Memory B cell (primary cell): ENCODE measurements around the gene NF2.

ENCODE experiments used
- ATAC-seq: fragments of 150-1000 bp; cut with Tn5 transposase; 2 replicates; pipeline ENCODE4 v1.10.0; 2021; ENCODE audit warnings: low read depth, mild to moderate bottlenecking, moderate library complexity
- DNase-seq, 2 donors: peaks; one replicate each; pipeline ENCODE4 v3.0.0; 2022; ENCODE audit warnings: low spot score in 2 of 2
- H3K27ac Mint-ChIP-seq: one replicate; pipeline ENCODE4 v1.8.0; 2022; ENCODE audit warnings: mild to moderate bottlenecking, moderate library complexity, mixed read lengths
- H3K27me3 Mint-ChIP-seq: one replicate; pipeline ENCODE4 v1.8.0; 2022; ENCODE audit warnings: mixed read lengths
- H3K36me3 Mint-ChIP-seq: one replicate; pipeline ENCODE4 v1.8.0; 2022; ENCODE audit warnings: mild to moderate bottlenecking, mixed read lengths
- H3K4me1 Mint-ChIP-seq: one replicate; pipeline ENCODE4 v1.8.0; 2022; ENCODE audit warnings: mixed read lengths
- H3K4me3 Mint-ChIP-seq: one replicate; pipeline ENCODE4 v1.8.0; 2022; ENCODE audit warnings: mild to moderate bottlenecking, moderate library complexity, mixed read lengths
- H3K9me3 Mint-ChIP-seq: one replicate; pipeline ENCODE4 v1.8.0; 2022; ENCODE audit warnings: mixed read lengths

Gene NF2

GRCh38 chr22:29679316-29679715, 75.9 kb downstream of the NF2 start:
- Mint-ChIP-seq H3K27me3 (no peaks in the 10 kb centered on the region), H3K9me3 (no peaks in the 10 kb centered on the region), H3K4me1 (no peaks in the 10 kb centered on the region), H3K27ac (no peak overlapping the region), H3K36me3 (peaks cover 33% of the 10 kb centered on the region), H3K4me3 (no peak overlapping the region)
- ATAC-seq (no peak), DNase-seq (no peak)

- H3K9me3 Mint-ChIP-seq = no peaks in the 10 kb centered on the region
- no peak overlapping the region for H3K4me3 Mint-ChIP-seq
- H3K27me3 Mint-ChIP-seq = no peaks in the 10 kb centered on the region
- peaks cover 27% of the 10 kb centered on the region for H3K36me3 Mint-ChIP-seq
- H3K4me1 Mint-ChIP-seq = no peaks in the 10 kb centered on the region
- ATAC-seq (no peak), DNase-seq (no peak)
- no peak overlapping the region for H3K27ac Mint-ChIP-seq
These were observed 80.1 kb downstream of the NF2 start for GRCh38 chr22:29683536-29683935.

- Mint-ChIP-seq H3K4me3 (no peak overlapping the region), H3K4me1 (no peaks in the 10 kb centered on the region), H3K27me3 (no peaks in the 10 kb centered on the region), H3K9me3 (no peaks in the 10 kb centered on the region), H3K27ac (no peak overlapping the region), H3K36me3 (peaks cover 27% of the 10 kb centered on the region)
- no peak for DNase-seq
- no peak for ATAC-seq
These were observed 80.8 kb downstream of the NF2 start for GRCh38 chr22:29684244-29684643.

- no peak for ATAC-seq
- Mint-ChIP-seq H3K27me3 (no peaks in the 10 kb centered on the region), H3K36me3 (peaks cover 23% of the 10 kb centered on the region), H3K4me3 (no peak overlapping the region), H3K27ac (no peak overlapping the region), H3K4me1 (no peaks in the 10 kb centered on the region), H3K9me3 (no peaks in the 10 kb centered on the region)
- DNase-seq = no peak
These were observed 85.9 kb downstream of the NF2 start for GRCh38 chr22:29689206-29689879.

- DNase-seq (no peak), ATAC-seq (no peak)
- no peaks in the 10 kb centered on the region for H3K4me1 Mint-ChIP-seq
- H3K27me3 Mint-ChIP-seq = no peaks in the 10 kb centered on the region
- no peak overlapping the region for H3K27ac Mint-ChIP-seq
- H3K9me3 Mint-ChIP-seq = no peaks in the 10 kb centered on the region
- peaks cover 27% of the 10 kb centered on the region for H3K36me3 Mint-ChIP-seq
- H3K4me3 Mint-ChIP-seq = no peak overlapping the region
These were observed 86.4 kb downstream of the NF2 start for GRCh38 chr22:29689880-29690213.

GRCh38 chr22:29690476-29690875, 87.0 kb downstream of the NF2 start:
- Mint-ChIP-seq H3K4me1 (no peaks in the 10 kb centered on the region), H3K27ac (no peak overlapping the region), H3K36me3 (peaks cover 29% of the 10 kb centered on the region), H3K4me3 (no peak overlapping the region), H3K27me3 (no peaks in the 10 kb centered on the region), H3K9me3 (no peaks in the 10 kb centered on the region)
- no peak for DNase-seq
- ATAC-seq = no peak

- Mint-ChIP-seq H3K27me3 (no peaks in the 10 kb centered on the region), H3K36me3 (peaks cover 33% of the 10 kb centered on the region), H3K4me3 (no peak overlapping the region), H3K9me3 (no peaks in the 10 kb centered on the region), H3K4me1 (no peaks in the 10 kb centered on the region), H3K27ac (no peak overlapping the region)
- ATAC-seq (no peak), DNase-seq (no peak)
These were observed 88.3 kb downstream of the NF2 start for GRCh38 chr22:29691636-29692326.

GRCh38 chr22:29692327-29692640, 88.9 kb downstream of the NF2 start:
- H3K4me3 Mint-ChIP-seq = no peak overlapping the region
- H3K9me3 Mint-ChIP-seq = no peaks in the 10 kb centered on the region
- H3K27ac Mint-ChIP-seq = no peak overlapping the region
- ATAC-seq = no peak
- H3K27me3 Mint-ChIP-seq = no peaks in the 10 kb centered on the region
- peaks cover 31% of the 10 kb centered on the region for H3K36me3 Mint-ChIP-seq
- no peak for DNase-seq
- no peaks in the 10 kb centered on the region for H3K4me1 Mint-ChIP-seq

GRCh38 chr22:29693161-29693560, 89.7 kb downstream of the NF2 start:
- Mint-ChIP-seq H3K4me1 (no peaks in the 10 kb centered on the region), H3K9me3 (no peaks in the 10 kb centered on the region), H3K4me3 (no peak overlapping the region), H3K27ac (no peak overlapping the region), H3K27me3 (no peaks in the 10 kb centered on the region), H3K36me3 (peaks cover 32% of the 10 kb centered on the region)
- DNase-seq (no peak), ATAC-seq (no peak)

- no peaks in the 10 kb centered on the region for H3K9me3 Mint-ChIP-seq
- ATAC-seq = no peak
- H3K4me1 Mint-ChIP-seq = no peaks in the 10 kb centered on the region
- no peak for DNase-seq
- H3K27me3 Mint-ChIP-seq = no peaks in the 10 kb centered on the region
- H3K27ac Mint-ChIP-seq = no peak overlapping the region
- no peak overlapping the region for H3K4me3 Mint-ChIP-seq
- H3K36me3 Mint-ChIP-seq = peaks cover 33% of the 10 kb centered on the region
These were observed 90.2 kb downstream of the NF2 start for GRCh38 chr22:29693671-29694070.

GRCh38 chr22:29695129-29695926, 91.9 kb downstream of the NF2 start:
- H3K27me3 Mint-ChIP-seq = no peaks in the 10 kb centered on the region

GRCh38 chr22:29697853-29698598, 94.6 kb downstream of the NF2 start:
- DNase-seq = no peak
- no peak for ATAC-seq
- Mint-ChIP-seq H3K36me3 (peaks cover 26% of the 10 kb centered on the region), H3K4me3 (no peak overlapping the region), H3K27me3 (peaks cover 1% of the 10 kb centered on the region), H3K9me3 (no peaks in the 10 kb centered on the region), H3K4me1 (peaks cover 6% of the 10 kb centered on the region), H3K27ac (no peak overlapping the region)

More at GRCh38 chr22:29695129-29695926, 91.9 kb downstream of the NF2 start:
- no peak overlapping the region for H3K4me3 Mint-ChIP-seq
- no peak overlapping the region for H3K27ac Mint-ChIP-seq
- no peaks in the 10 kb centered on the region for H3K4me1 Mint-ChIP-seq
- peaks cover 30% of the 10 kb centered on the region for H3K36me3 Mint-ChIP-seq
- ATAC-seq (no peak), DNase-seq (no peak)
- no peaks in the 10 kb centered on the region for H3K9me3 Mint-ChIP-seq

- Mint-ChIP-seq H3K27ac (no peak overlapping the region), H3K36me3 (peaks cover 18% of the 10 kb centered on the region), H3K4me1 (peaks cover 9% of the 10 kb centered on the region), H3K27me3 (peaks cover 1% of the 10 kb centered on the region), H3K9me3 (no peaks in the 10 kb centered on the region), H3K4me3 (no peak overlapping the region)
- DNase-seq = no peak
- no peak for ATAC-seq
These were observed 96.9 kb downstream of the NF2 start for GRCh38 chr22:29700206-29700899.

GRCh38 chr22:29700900-29701154, 97.4 kb downstream of the NF2 start:
- H3K4me3 Mint-ChIP-seq = no peak overlapping the region
- H3K36me3 Mint-ChIP-seq = peaks cover 13% of the 10 kb centered on the region
- no peak for ATAC-seq
- no peak for DNase-seq
- peaks cover 9% of the 10 kb centered on the region for H3K4me1 Mint-ChIP-seq
- no peaks in the 10 kb centered on the region for H3K9me3 Mint-ChIP-seq
- H3K27me3 Mint-ChIP-seq = peaks cover 1% of the 10 kb centered on the region
- no peak overlapping the region for H3K27ac Mint-ChIP-seq
